ENCODE data around the gene VIPR2. TPM values are rescaled to one million over a fixed set of nuclear protein-coding genes. Genes with fewer than 3 reads are reported as not detected.

VIPR2 gene
- total and polyA plus RNA-seq, 2 experiments from 2014 or later = 1.3 to 2.7 TPM

- no peak overlapping the region for H3K4me2 ChIP-seq
- peaks cover 38% of the 10 kb centered on the region for H3K36me3 Mint-ChIP-seq (ENCODE audit: low read depth)
- no peak overlapping the region for H3K27ac ChIP-seq (ENCODE audit: low read depth)
- no peaks in the 10 kb centered on the region for H3K4me1 Mint-ChIP-seq
- no peaks in the 10 kb centered on the region for H3F3A ChIP-seq (replicated peaks; ENCODE audit: low read depth)
- H4K20me1 ChIP-seq (replicated peaks; ENCODE audit: insufficient read depth) = no peaks in the 10 kb centered on the region
- H2AFZ ChIP-seq = no peak overlapping the region
- no peaks in the 10 kb centered on the region for H3K79me2 ChIP-seq (replicated peaks; ENCODE audit: insufficient read depth)
- no peak for TF ChIP-seq ETS1 (IDR thresholded peaks at IDR 0.05)
- no peak for TF ChIP-seq ZNF114 (CRISPR knock-in tag; IDR thresholded peaks at IDR 0.05)
- H3K9me2 ChIP-seq (ENCODE audit: insufficient read depth) = no peaks in the 10 kb centered on the region
- H3K4me3 Mint-ChIP-seq = no peak overlapping the region
- no peaks in the 10 kb centered on the region for H3K4me1 ChIP-seq (ENCODE audit: insufficient read depth)
- ATAC-seq (no peak), DNase-seq (ENCODE audit: low spot score) (no peak)
- peaks cover 61% of the 10 kb centered on the region for H3K9me3 Mint-ChIP-seq
- H3K4me3 ChIP-seq = no peak overlapping the region
- peaks cover 2% of the 10 kb centered on the region for H3K27me3 Mint-ChIP-seq (ENCODE audit: insufficient read depth, low read depth, poor library complexity)
- H3K27ac Mint-ChIP-seq = no peak overlapping the region
- H3K36me3 ChIP-seq (ENCODE audit: insufficient read depth) = no peaks in the 10 kb centered on the region
- H3K27me3 ChIP-seq (ENCODE audit: insufficient read depth) = no peaks in the 10 kb centered on the region
Measured at GRCh38 chr7:159172400-159172799, 27.7 kb upstream of the VIPR2 start.

- ATAC-seq (no peak), DNase-seq (ENCODE audit: low spot score) (no peak)
- Histone ChIP-seq H3K27ac (ENCODE audit: low read depth) (no peak overlapping the region), H3K27me3 (ENCODE audit: insufficient read depth) (no peaks in the 10 kb centered on the region), H3K79me2 (replicated peaks; ENCODE audit: insufficient read depth) (no peaks in the 10 kb centered on the region), H3K4me3 (no peak overlapping the region), H3K36me3 (ENCODE audit: insufficient read depth) (no peaks in the 10 kb centered on the region), H3K9me2 (ENCODE audit: insufficient read depth) (no peaks in the 10 kb centered on the region), H3K4me2 (no peak overlapping the region), H3K4me1 (ENCODE audit: insufficient read depth) (no peaks in the 10 kb centered on the region), H4K20me1 (replicated peaks; ENCODE audit: insufficient read depth) (no peaks in the 10 kb centered on the region), H3F3A (replicated peaks; ENCODE audit: low read depth) (no peaks in the 10 kb centered on the region), H2AFZ (no peak overlapping the region)
- Mint-ChIP-seq H3K27ac (no peak overlapping the region), H3K27me3 (ENCODE audit: insufficient read depth, low read depth, poor library complexity) (peaks cover 2% of the 10 kb centered on the region), H3K4me3 (no peak overlapping the region), H3K9me3 (peaks cover 41% of the 10 kb centered on the region), H3K4me1 (no peaks in the 10 kb centered on the region), H3K36me3 (ENCODE audit: low read depth) (peaks cover 29% of the 10 kb centered on the region; the same call in 2 of the 3 replicates)
- TF ChIP-seq ZNF462 (CRISPR knock-in tag; IDR thresholded peaks at IDR 0.05) = no peak
- no peak for TF ChIP-seq STAT1 (IDR thresholded peaks at IDR 0.05; ENCODE audit: unreplicated experiment)
Measured at GRCh38 chr7:159169391-159169790, 24.7 kb upstream of the VIPR2 start.

Data from GM23338 (cell line).